HG02588 (cell line): Measurements from ENCODE around the gene SPRY1.
A peak's percentile ranks its signal among the peaks of the same experiment; 100 is the strongest.

Experiments
- ATAC-seq: cut with Tn5 transposase; IDR thresholded peaks from one replicate; pipeline ENCODE4 v1.9.1; 2021; ENCODE audit warnings: mild to moderate bottlenecking, moderate library complexity; ENCODE audit not compliant: unreplicated experiment

The SPRY1 gene

GRCh38 chr4:123408471-123409084 is 12.0 kb downstream of the SPRY1 start:
- no peak for ATAC-seq

GRCh38 chr4:123409334-123409733 is 12.7 kb downstream of the SPRY1 start:
- ATAC-seq, result no peak

- no peak for ATAC-seq
Observed at GRCh38 chr4:123411514-123411913, 14.9 kb downstream of the SPRY1 start.

- peak; percentile 74 for ATAC-seq
Observed at GRCh38 chr4:123412091-123412505, 15.5 kb downstream of the SPRY1 start.

- ATAC-seq, result no peak
Observed at GRCh38 chr4:123412700-123413512, 16.3 kb downstream of the SPRY1 start.

- no peak for ATAC-seq
Observed at GRCh38 chr4:123415576-123415975, 19.0 kb downstream of the SPRY1 start.

GRCh38 chr4:123415977-123416376 is 19.4 kb downstream of the SPRY1 start:
- ATAC-seq, result no peak

GRCh38 chr4:123417813-123418212 is 21.2 kb downstream of the SPRY1 start:
- ATAC-seq, result no peak

- peak; percentile 87 for ATAC-seq
Observed at GRCh38 chr4:123418351-123418931, 21.8 kb downstream of the SPRY1 start.

- no peak for ATAC-seq
Observed at GRCh38 chr4:123419885-123420755, 23.5 kb downstream of the SPRY1 start.

GRCh38 chr4:123421227-123421936 is 24.8 kb downstream of the SPRY1 start:
- ATAC-seq, result no peak

- no peak for ATAC-seq
Observed at GRCh38 chr4:123421937-123422781, 25.6 kb downstream of the SPRY1 start.

- no peak for ATAC-seq
Observed at GRCh38 chr4:123423819-123424218, 27.2 kb downstream of the SPRY1 start.

- no peak for ATAC-seq
Observed at GRCh38 chr4:123427951-123428350, 31.4 kb downstream of the SPRY1 start.

GRCh38 chr4:123430031-123430430 is 33.4 kb downstream of the SPRY1 start:
- ATAC-seq, result no peak

- no peak for ATAC-seq
Observed at GRCh38 chr4:123430501-123430900, 33.9 kb downstream of the SPRY1 start.

GRCh38 chr4:123433573-123433972 is 37.0 kb downstream of the SPRY1 start:
- no peak for ATAC-seq

GRCh38 chr4:123433976-123434375 is 37.4 kb downstream of the SPRY1 start:
- no peak for ATAC-seq

GRCh38 chr4:123435246-123436113 is 38.9 kb downstream of the SPRY1 start:
- no peak for ATAC-seq
